Measurements from ENCODE around the gene IRF8. TPM values are rescaled to one million over a fixed set of nuclear protein-coding genes. Genes with fewer than 3 reads are reported as not detected.
"Not testable (repeated sequence)": the region's sequence is repeated elsewhere in the genome, so short reads cannot be mapped to it uniquely, and the experiment has no call there.

Gene IRF8
- total RNA-seq, 1 donor from 2014 or later, result 0.59 TPM

GRCh38 chr16:85856585-85856984, 42.4 kb upstream of the IRF8 start:
- no peak overlapping the region for H2AFZ ChIP-seq (ENCODE audit: low read depth, low read length)
- no peaks in the 10 kb centered on the region for H3K79me2 ChIP-seq (ENCODE audit: insufficient read depth, low read length)
- Mint-ChIP-seq H3K36me3 (ENCODE audit: low read depth, unreplicated experiment) (no peaks in the 10 kb centered on the region), H3K4me1 (ENCODE audit: low read depth, unreplicated experiment) (no peaks in the 10 kb centered on the region), H3K27me3 (ENCODE audit: low read depth, unreplicated experiment) (peaks cover 58% of the 10 kb centered on the region), H3K27ac (ENCODE audit: unreplicated experiment) (no peak overlapping the region), H3K9me3 (ENCODE audit: unreplicated experiment) (peaks cover 4% of the 10 kb centered on the region), H3K4me3 (ENCODE audit: unreplicated experiment) (no peak overlapping the region)
- H4K20me1 ChIP-seq (ENCODE audit: insufficient read depth, low read length), result no peaks in the 10 kb centered on the region
- no peak overlapping the region for H3K4me2 ChIP-seq (ENCODE audit: low read length)
- H3K27ac ChIP-seq (ENCODE audit: low read depth, low read length), result no peak overlapping the region
- FAIRE-seq, result no peak
- no peak overlapping the region for H3K4me3 ChIP-seq (ENCODE audit: insufficient read depth, low read depth, low read length)
- H3K9ac ChIP-seq (ENCODE audit: low read length), result no peak overlapping the region
- no peaks in the 10 kb centered on the region for H3K36me3 ChIP-seq (ENCODE audit: insufficient read depth, low read length)
- no peaks in the 10 kb centered on the region for H3K4me1 ChIP-seq (ENCODE audit: insufficient read depth, low read length)
- H3K27me3 ChIP-seq (ENCODE audit: insufficient read depth, low read length), result peaks cover 5% of the 10 kb centered on the region
- no peak for TF ChIP-seq CTCF (IDR thresholded peaks at IDR 0.05; ENCODE audit: insufficient read depth, low read depth, low read length)
- TF ChIP-seq EZH2 (IDR thresholded peaks at IDR 0.05; ENCODE audit: insufficient read depth, low read length), result no peak
- no peaks in the 10 kb centered on the region for H3K9me3 ChIP-seq (ENCODE audit: insufficient read depth, low read depth, low read length)
- no peak for DNase-seq (ENCODE audit: low read depth)

GRCh38 chr16:85857406-85857805, 41.6 kb upstream of the IRF8 start:
- Histone ChIP-seq H3K9me3 (ENCODE audit: insufficient read depth, low read depth, low read length) (no peaks in the 10 kb centered on the region), H3K9ac (ENCODE audit: low read length) (no peak overlapping the region), H3K27ac (ENCODE audit: low read depth, low read length) (no peak overlapping the region), H3K4me1 (ENCODE audit: insufficient read depth, low read length) (no peaks in the 10 kb centered on the region), H4K20me1 (ENCODE audit: insufficient read depth, low read length) (no peaks in the 10 kb centered on the region), H3K79me2 (ENCODE audit: insufficient read depth, low read length) (no peaks in the 10 kb centered on the region), H3K27me3 (ENCODE audit: insufficient read depth, low read length) (peaks cover 3% of the 10 kb centered on the region), H3K4me2 (ENCODE audit: low read length) (no peak overlapping the region), H2AFZ (ENCODE audit: low read depth, low read length) (no peak overlapping the region), H3K4me3 (ENCODE audit: insufficient read depth, low read depth, low read length) (no peak overlapping the region), H3K36me3 (ENCODE audit: insufficient read depth, low read length) (no peaks in the 10 kb centered on the region)
- H3K9me3 Mint-ChIP-seq (ENCODE audit: unreplicated experiment), result peaks cover 4% of the 10 kb centered on the region
- H3K36me3 Mint-ChIP-seq (ENCODE audit: low read depth, unreplicated experiment), result no peaks in the 10 kb centered on the region
- no peak overlapping the region for H3K4me3 Mint-ChIP-seq (ENCODE audit: unreplicated experiment)
- DNase-seq (ENCODE audit: low read depth), result no peak
- FAIRE-seq, result no peak
- TF ChIP-seq CTCF (IDR thresholded peaks at IDR 0.05; ENCODE audit: insufficient read depth, low read depth, low read length) (no peak), EZH2 (IDR thresholded peaks at IDR 0.05; ENCODE audit: insufficient read depth, low read length) (no peak)
- peaks cover 61% of the 10 kb centered on the region for H3K27me3 Mint-ChIP-seq (ENCODE audit: low read depth, unreplicated experiment)
- H3K27ac Mint-ChIP-seq (ENCODE audit: unreplicated experiment), result no peak overlapping the region
- no peaks in the 10 kb centered on the region for H3K4me1 Mint-ChIP-seq (ENCODE audit: low read depth, unreplicated experiment)

GRCh38 chr16:85858571-85858970, 40.4 kb upstream of the IRF8 start:
- not testable (repeated sequence) for H3K79me2 ChIP-seq (ENCODE audit: insufficient read depth, low read length); H3K36me3 ChIP-seq (ENCODE audit: insufficient read depth, low read length); H3K27ac ChIP-seq (ENCODE audit: low read depth, low read length); H3K4me1 ChIP-seq (ENCODE audit: insufficient read depth, low read length); H3K4me3 ChIP-seq (ENCODE audit: insufficient read depth, low read depth, low read length); H3K4me3 Mint-ChIP-seq (ENCODE audit: unreplicated experiment); H3K9me3 ChIP-seq (ENCODE audit: insufficient read depth, low read depth, low read length); H3K9me3 Mint-ChIP-seq (ENCODE audit: unreplicated experiment); H2AFZ ChIP-seq (ENCODE audit: low read depth, low read length); FAIRE-seq; H3K27me3 ChIP-seq (ENCODE audit: insufficient read depth, low read length); H3K9ac ChIP-seq (ENCODE audit: low read length); H3K36me3 Mint-ChIP-seq (ENCODE audit: low read depth, unreplicated experiment); H3K27ac Mint-ChIP-seq (ENCODE audit: unreplicated experiment); H3K4me1 Mint-ChIP-seq (ENCODE audit: low read depth, unreplicated experiment); DNase-seq (ENCODE audit: low read depth); H4K20me1 ChIP-seq (ENCODE audit: insufficient read depth, low read length); H3K4me2 ChIP-seq (ENCODE audit: low read length)
- H3K27me3 Mint-ChIP-seq (ENCODE audit: low read depth, unreplicated experiment), result peaks cover 64% of the 10 kb centered on the region

Measured in astrocyte (in vitro differentiated cells and primary cell).